A549 (cell line): ENCODE measurements around the gene GPS1. TPM values are rescaled to one million over a fixed set of nuclear protein-coding genes. Genes with fewer than 3 reads are reported as not detected.
A peak's percentile ranks its signal among the peaks of the same experiment; 100 is the strongest.

Source experiments
- ATAC-seq, 2 experiments: fragments of 200-7000 bp in 1 of 2; fragments of >200 bp in 1 of 2; cut with Nextera tagmentation in 1 of 2; cut with Tn5 transposase in 1 of 2; 3 replicates each; pipeline versions ENCODE4 v1.8.0 to v1.9.1; 2018 to 2020; ENCODE audit warnings: mild to moderate bottlenecking in 1 of 2, moderate library complexity in 1 of 2
- CTCF ChIA-PET: fragments of 300-600 bp; sonication (Branson Sonifier 250); formaldehyde crosslinking; extraction: SDS; loops from one replicate; lab custom pipeline; 2021; ENCODE audit warnings: antibody characterized with exemption, inconsistent platforms; lab: Yijun Ruan, JAX
- POLR2A ChIA-PET: fragments of 350-600 bp; formaldehyde crosslinking; extraction: SDS; loops from one replicate; lab custom pipeline; 2021; ENCODE audit warnings: antibody characterized with exemption, inconsistent platforms; lab: Yijun Ruan, JAX
- DNase-seq, 2 experiments: peaks; one replicate each; pipeline versions ENCODE4 v3.0.0 to v3.0.0-alpha.2; 2011 to 2016; ENCODE audit warnings: low read depth in 1 of 2, low spot score in 1 of 2
- FAIRE-seq: peaks from 2 replicates; lab custom pipeline; 2011; peaks lifted over from hg19 to GRCh38; lab: Jason Lieb, UNC
- H3K27ac ChIP-seq, 2 experiments: fragments of >200 bp; sonication (Bioruptor Twin); formaldehyde crosslinking; 3 replicates each; pipeline ENCODE4 v1.5.1; 2016 to 2017
- H3K4me1 ChIP-seq: fragments of >200 bp; sonication (Bioruptor Twin); formaldehyde crosslinking; 3 replicates; pipeline ENCODE4 v1.6.1; 2016
- H3K4me2 ChIP-seq: fragments of >200 bp; sonication (Bioruptor Twin); formaldehyde crosslinking; 3 replicates; pipeline ENCODE4 v1.6.1; 2016
- H3K4me3 ChIP-seq: fragments of >200 bp; sonication (Bioruptor Twin); formaldehyde crosslinking; 3 replicates; pipeline ENCODE4 v1.5.1; 2016
- H3K9me3 ChIP-seq: fragments of >200 bp; sonication (Bioruptor Twin); formaldehyde crosslinking; 3 replicates; pipeline ENCODE4 v1.6.1; 2016
- CBX8 ChIP-seq: fragments of 200-600 bp; sonication (generic); IDR thresholded peaks from 2 replicates; pipeline ENCODE4 v1.6.1; 2016
- CEBPB ChIP-seq, 2 experiments: fragments of >200 bp in 1 of 2; sonication (Bioruptor Twin) in 1 of 2; formaldehyde crosslinking in 1 of 2; IDR thresholded peaks; 2 replicates each; pipeline ENCODE4 v1.6.1; 2012 to 2016
- ESRRA ChIP-seq: fragments of 150-350 bp; IDR thresholded peaks from 2 replicates; pipeline ENCODE4 v1.6.1; 2014; ENCODE audit warnings: mild to moderate bottlenecking, low read length, borderline replicate concordance
- GATA3 ChIP-seq: IDR thresholded peaks from 2 replicates; pipeline ENCODE4 v1.6.1; 2012; ENCODE audit warnings: borderline replicate concordance
- HEYL ChIP-seq: fragments of 250-450 bp; sonication (Bioruptor Pico); IDR thresholded peaks from 2 replicates; pipeline ENCODE4 v1.8.0; 2021; ENCODE audit warnings: mild to moderate bottlenecking, moderate library complexity
- HMGXB4 ChIP-seq: fragments of 250-450 bp; sonication (Bioruptor Pico); IDR thresholded peaks from 2 replicates; pipeline ENCODE4 v1.5.0; 2021; ENCODE audit warnings: mild to moderate bottlenecking, moderate library complexity, borderline replicate concordance
- HOXA7 ChIP-seq: fragments of 250-450 bp; sonication (Bioruptor Pico); IDR thresholded peaks from 2 replicates; pipeline ENCODE4 v1.5.0; 2020; ENCODE audit warnings: mild to moderate bottlenecking, moderate library complexity
- JUN ChIP-seq, 2 experiments: fragments of >200 bp; sonication (Bioruptor Twin); formaldehyde crosslinking; IDR thresholded peaks; 2 replicates in 1 of 2; 3 replicates in 1 of 2; pipeline ENCODE4 v1.6.1; 2016 to 2017
- JUNB ChIP-seq: fragments of >200 bp; sonication (Bioruptor Twin); formaldehyde crosslinking; IDR thresholded peaks from 2 replicates; pipeline ENCODE4 v1.6.1; 2016
- MAX ChIP-seq: IDR thresholded peaks from 2 replicates; pipeline ENCODE4 v1.6.1; 2012
- NPAS2 ChIP-seq: fragments of 250-450 bp; sonication (Bioruptor Pico); IDR thresholded peaks from 2 replicates; pipeline ENCODE4 v1.8.0; 2022; ENCODE audit warnings: mild to moderate bottlenecking, moderate library complexity, borderline replicate concordance
- NR3C1 ChIP-seq: fragments of >200 bp; sonication (Bioruptor Twin); formaldehyde crosslinking; IDR thresholded peaks from 3 replicates; pipeline ENCODE4 v1.6.1; 2017
- PBX3 ChIP-seq: IDR thresholded peaks from 2 replicates; pipeline ENCODE4 v1.6.1; 2012
- POLR2A ChIP-seq: IDR thresholded peaks from 2 replicates; pipeline ENCODE4 v1.6.1; 2012; ENCODE audit warnings: mild to moderate bottlenecking, low read length
- SREBF2 ChIP-seq: fragments of 450-650 bp; IDR thresholded peaks from 2 replicates; pipeline ENCODE4 v1.6.1; 2014; ENCODE audit warnings: mild to moderate bottlenecking, moderate library complexity
- WGBS: methylation state at CpG from one replicate; pipeline ENCODE4 v1.1.6; 2017; ENCODE audit errors: missing lambda C conversion rate; 5-methylcytosine and 5-hydroxymethylcytosine counted together
- polyA plus RNA-seq, 4 experiments: library from polyadenylated mRNA; depleted of rRNA in 3 of 4; stranded (reverse); fragments of >200 nt; fragmentation: RNase III in 1 of 4; extraction: RNeasy Plus Mini Kit Qiagen cat#74134 plus additional on column Dnase treatment in 1 of 4; gene quantifications; 2 replicates in 3 of 4; 3 replicates in 1 of 4; pipeline ENCODE4 v1.2.3, GENCODE V29; 2011 to 2017

GPS1 gene
- polyA plus RNA-seq, 2 of the 4 experiments (the other 2 are of a cell fraction): 89.4 to 126 TPM

- Histone ChIP-seq H3K4me2 (peak overlapping the region; percentile 91; the same call in 1 of the 3 replicates), H3K4me3 (no peak overlapping the region)
Observed at GRCh38 chr17:82100502-82101298, 49.0 kb downstream of the GPS1 start.

GRCh38 chr17:82101301-82101715, 49.6 kb downstream of the GPS1 start:
- 89% methylated on average over 5 of the region's 10 CpGs for WGBS
- Histone ChIP-seq H3K27ac (peak overlapping the region; percentile 59 to 96; a peak in 5 of 6 replicates), H3K4me1 (peaks cover 64% of the 10 kb centered on the region), H3K4me2 (peak overlapping the region; percentile 49), H3K4me3 (no peak overlapping the region), H3K9me3 (no peaks in the 10 kb centered on the region)
- DNase-seq: no peak
- no peak for TF ChIP-seq NR3C1
- ChIA-PET POLR2A (interaction anchor here (1.5 kb wide), 1 partner anchor 11 kb away, joined by 3 read pairs; no protein-coding TSS in a partner anchor), CTCF (interaction anchor here (0.9 to 4.1 kb wide), 4 partner anchors 64 to 82 kb away, joined by 3 to 22 read pairs (median 4); partner anchors contain the start of gene DCXR)
- no peak for ATAC-seq
- FAIRE-seq: no peak

More at GRCh38 chr17:82100502-82101298, 49.0 kb downstream of the GPS1 start:
- H3K9me3 ChIP-seq: no peaks in the 10 kb centered on the region
- H3K27ac ChIP-seq: peak overlapping the region in 1 of 2 experiments; percentile 96; a peak in 3 of 6 replicates
- ATAC-seq (no peak), DNase-seq (no peak), FAIRE-seq (no peak)
- H3K4me1 ChIP-seq: peaks cover 64% of the 10 kb centered on the region
- WGBS: 94% methylated on average over 33 of the region's 35 CpGs
- ChIA-PET POLR2A (interaction anchor here (1.5 kb wide), 1 partner anchor 12 kb away, joined by 3 read pairs; no protein-coding TSS in a partner anchor), CTCF (interaction anchor here (0.7 to 4.1 kb wide), 6 partner anchors 10 to 81 kb away, joined by 3 to 22 read pairs (median 4); no protein-coding TSS in a partner anchor)
- TF ChIP-seq SREBF2 (no peak), JUN (IDR thresholded peaks at IDR 0.05) (peak in 1 of 2 experiments; percentile 14; a peak in 1 of 5 replicates), POLR2A (0 out of 2 replicates have a peak, but pooled peaks have one; percentile 18)

- peak overlapping the region; percentile 49 for H3K4me2 ChIP-seq
- peaks cover 65% of the 10 kb centered on the region for H3K4me1 ChIP-seq
- CTCF ChIA-PET: interaction anchor here (0.9 to 4.1 kb wide), 3 partner anchors 64 to 83 kb away, joined by 4 to 22 read pairs (median 4); partner anchors contain the start of gene DCXR
- DNase-seq (no peak), FAIRE-seq (no peak), ATAC-seq (no peak)
- POLR2A ChIA-PET: interaction anchor here (1.5 kb wide), 1 partner anchor 10 kb away, joined by 3 read pairs; no protein-coding TSS in a partner anchor
- WGBS: 50% methylated on average over 18 of the region's 18 CpGs
- no peak overlapping the region for H3K4me3 ChIP-seq
- peak overlapping the region; percentile 59 to 96 for H3K27ac ChIP-seq
- H3K9me3 ChIP-seq: no peaks in the 10 kb centered on the region
- TF ChIP-seq CBX8 (no peak), PBX3 (peak; percentile 31; the same call in 1 of the 2 replicates), ESRRA (no peak), GATA3 (no peak), HMGXB4 (CRISPR knock-in tag) (no peak), JUNB (no peak), HEYL (CRISPR knock-in tag) (no peak), HOXA7 (CRISPR knock-in tag) (no peak), MAX (peak; percentile 33), JUN (IDR thresholded peaks at IDR 0.05) (no peak; a peak in 2 of 5 replicates), NPAS2 (CRISPR knock-in tag) (no peak), CEBPB (IDR thresholded peaks at IDR 0.05) (peak in 1 of 2 experiments; percentile 59; a peak in 1 of 4 replicates)
Observed at GRCh38 chr17:82101767-82102679, 50.3 kb downstream of the GPS1 start.
